Hindlimb muscle (tissue), 1 donor: ENCODE data around the gene P2RY12. TPM values are rescaled to one million over a fixed set of nuclear protein-coding genes. Genes with fewer than 3 reads are reported as not detected.

Experiments
- DNase-seq: peaks from one replicate; pipeline ENCODE4 v3.0.0-alpha.2; 2013
- polyA plus RNA-seq: library from polyadenylated mRNA; unstranded; fragments of 120-200 nt; gene quantifications from one replicate; pipeline ENCODE4 v1.2.1, GENCODE V29; 2013; ENCODE audit not compliant: insufficient read length

P2RY12 gene
- 0.99 TPM for polyA plus RNA-seq

DNA sequence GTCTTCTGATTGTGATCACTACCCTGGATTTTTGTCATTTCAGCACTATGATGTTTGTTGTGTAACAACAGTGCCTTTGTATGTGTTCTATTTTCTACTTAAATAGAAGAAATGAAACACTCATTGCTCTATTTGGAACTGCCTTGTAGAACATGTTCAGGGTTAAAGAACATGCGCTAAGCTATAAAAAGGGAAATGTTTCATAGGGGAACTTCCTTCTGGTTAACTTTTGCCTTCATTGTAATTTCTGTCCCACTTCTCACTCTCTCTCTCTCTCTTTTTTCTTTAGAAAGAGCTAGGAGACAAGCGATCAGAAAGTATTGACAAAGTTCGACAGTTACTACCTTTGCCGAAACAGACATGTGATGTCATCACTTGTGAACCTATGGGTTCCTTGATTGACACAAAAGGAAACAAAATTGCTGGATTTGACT is at the start of gene P2RY12:
Gene P2RY12, minus strand, starts transcription at position 13 of the 434 bp plus-strand sequence. CDS start 45,908 bp downstream, outside the sequence.
- no peak for DNase-seq

GRCh38 chr3:151432616-151433372 is 48.2 kb upstream of the P2RY12 start:
- DNase-seq: no peak

- no peak for DNase-seq
Observed at GRCh38 chr3:151431940-151432339, 47.4 kb upstream of the P2RY12 start.

DNA sequence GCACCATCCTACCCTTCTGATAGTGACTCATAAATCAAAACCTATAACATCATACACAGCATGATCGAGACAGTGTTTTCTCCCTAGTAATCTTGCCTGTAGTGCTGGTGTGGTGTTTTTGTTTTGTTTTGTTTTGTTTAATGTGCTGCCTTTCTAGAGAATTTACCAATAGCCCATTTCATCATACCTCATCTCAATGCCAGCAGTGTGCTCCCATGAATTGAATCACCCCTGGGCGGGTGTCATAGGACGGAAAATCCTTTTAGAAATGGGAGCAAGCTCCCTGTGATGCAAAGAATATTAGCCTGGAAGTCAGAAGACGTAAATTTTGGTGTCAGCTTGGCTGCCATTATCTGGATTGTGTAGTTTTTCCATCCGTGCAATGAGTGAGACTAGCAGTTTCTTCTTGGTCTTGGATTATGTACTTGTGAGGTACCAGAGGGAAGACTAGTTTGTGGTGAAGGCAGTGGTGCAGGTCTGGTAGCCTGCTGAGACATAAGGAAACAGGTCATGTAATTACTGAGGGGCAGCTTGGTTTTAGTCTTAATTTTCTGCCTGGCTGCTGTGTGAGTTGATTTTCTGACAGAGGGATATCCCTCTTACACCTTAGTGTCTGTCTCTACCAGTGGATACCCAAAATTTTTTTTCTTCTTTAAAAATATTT is 46.4 kb upstream of the P2RY12 start:
- no peak for DNase-seq

DNA sequence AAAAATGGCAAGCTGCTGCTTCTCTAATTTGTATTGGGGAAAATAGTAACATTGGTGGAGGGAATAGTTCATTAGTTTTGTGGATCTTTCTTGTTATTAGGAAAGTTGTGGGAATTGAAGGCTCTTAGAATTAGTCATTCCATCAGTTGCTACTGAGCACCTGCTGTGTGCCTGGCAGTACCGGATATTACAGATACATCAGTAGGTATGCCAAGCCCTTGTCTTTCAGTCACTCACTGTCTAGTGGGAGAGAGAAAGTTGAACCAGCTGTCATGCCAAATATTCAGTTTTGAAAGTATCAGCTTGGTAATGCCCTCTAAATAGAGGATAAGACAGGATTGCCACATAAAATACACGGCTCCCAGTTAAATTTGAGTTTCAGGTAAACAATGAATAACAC is 43.8 kb upstream of the P2RY12 start:
- no peak for DNase-seq

GRCh38 chr3:151426341-151426657 is 41.7 kb upstream of the P2RY12 start:
- no peak for DNase-seq

GRCh38 chr3:151425627-151426340 is 41.2 kb upstream of the P2RY12 start:
- DNase-seq: no peak

DNA sequence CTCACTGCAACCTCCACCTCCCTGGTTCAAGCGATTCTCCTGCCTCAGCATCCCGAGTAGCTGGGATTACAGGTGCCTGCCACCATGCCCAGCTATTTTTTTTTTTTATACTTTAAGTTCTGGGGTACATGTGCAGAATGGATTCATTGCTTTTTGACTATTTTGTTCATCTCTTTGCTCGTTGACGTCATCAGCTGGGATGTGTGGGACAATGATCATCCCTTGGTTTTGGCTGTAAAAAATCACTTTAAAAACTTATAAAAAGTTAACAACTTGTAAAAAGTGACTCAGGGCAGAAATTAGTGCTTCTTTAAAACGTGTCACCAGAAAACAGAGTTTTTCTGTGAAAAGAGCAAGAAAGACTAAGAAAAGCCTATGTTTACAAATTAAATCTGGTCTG is 38.5 kb upstream of the P2RY12 start:
- no peak for DNase-seq

GRCh38 chr3:151421938-151422337 is 37.4 kb upstream of the P2RY12 start:
- no peak for DNase-seq

GRCh38 chr3:151419806-151420205 is 35.3 kb upstream of the P2RY12 start:
- DNase-seq: no peak

DNA sequence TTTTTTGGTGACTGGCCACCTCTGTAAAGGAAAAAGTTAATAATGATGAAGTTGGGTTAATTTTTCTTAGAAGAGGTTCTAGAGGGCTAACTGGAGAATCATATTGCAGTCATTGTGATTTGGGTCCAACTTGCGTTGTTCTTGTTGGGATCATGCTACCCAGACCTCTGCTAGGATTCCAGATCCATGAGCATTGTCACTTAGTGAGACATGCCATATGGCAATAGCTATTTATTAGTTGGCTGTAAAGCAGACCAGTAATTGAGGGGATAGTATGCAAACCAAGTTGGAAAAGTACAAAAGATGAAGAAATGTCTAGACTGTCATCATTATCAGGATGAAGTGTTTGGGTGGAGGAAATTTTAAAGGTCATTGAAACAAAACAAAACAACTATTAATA is 30.7 kb upstream of the P2RY12 start:
- no peak for DNase-seq

GRCh38 chr3:151412989-151413388 is 28.4 kb upstream of the P2RY12 start:
- DNase-seq: no peak

DNA sequence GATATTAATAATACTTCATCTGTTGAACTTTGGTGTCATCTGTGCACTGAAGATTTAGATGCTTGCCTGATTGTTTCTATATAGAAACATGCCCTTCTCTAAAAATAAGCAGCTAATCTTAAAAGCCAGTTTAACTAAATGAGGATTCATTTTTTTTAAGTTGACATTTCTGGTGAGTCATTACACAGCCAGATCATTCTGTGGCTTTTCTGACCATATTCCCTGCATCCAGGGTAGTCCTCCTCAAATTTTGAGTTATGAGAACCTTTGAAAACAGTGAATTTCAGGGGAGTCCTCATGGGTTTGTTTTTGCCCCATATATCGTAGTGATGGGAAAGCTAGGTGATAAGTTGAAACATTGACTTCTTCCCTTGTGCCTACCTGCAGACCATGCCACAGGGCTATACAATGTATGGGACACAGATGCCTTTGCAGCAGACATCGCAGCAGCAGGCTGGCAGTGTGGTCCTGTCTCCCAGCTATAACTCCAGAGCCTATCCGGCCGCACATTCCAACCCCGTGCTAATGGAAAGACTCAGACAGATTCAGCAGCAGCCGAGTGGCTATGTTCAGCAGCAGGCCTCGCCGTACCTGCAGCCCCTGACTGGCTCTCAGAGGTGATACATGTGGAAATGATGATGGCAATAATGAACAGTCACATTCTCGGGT is 26.5 kb upstream of the P2RY12 start:
- DNase-seq: no peak

GRCh38 chr3:151407928-151408327 is 23.4 kb upstream of the P2RY12 start:
- DNase-seq: no peak

- DNase-seq: no peak
Observed at GRCh38 chr3:151404316-151404715, 19.8 kb upstream of the P2RY12 start.

GRCh38 chr3:151403246-151403645 is 18.7 kb upstream of the P2RY12 start:
- DNase-seq: no peak

DNA sequence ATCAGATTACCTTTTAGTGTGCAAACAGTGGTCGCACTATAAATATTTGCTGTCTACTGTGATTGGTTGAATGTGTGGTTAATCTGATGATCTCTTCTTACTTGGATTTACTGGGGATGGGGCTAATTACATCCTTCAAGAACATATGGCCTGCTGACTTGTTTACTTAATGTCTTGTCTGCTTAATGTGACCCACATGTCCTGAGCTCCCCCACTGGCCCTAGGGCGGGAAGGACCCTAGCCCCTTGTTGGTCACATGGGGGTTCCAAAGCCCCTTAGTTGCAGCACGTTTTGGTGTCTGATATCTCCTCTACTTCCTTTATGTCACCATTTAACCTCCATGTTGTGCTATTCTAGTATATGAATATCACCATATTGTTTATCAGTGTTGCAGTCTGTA is 17.8 kb upstream of the P2RY12 start:
- DNase-seq: no peak

DNA sequence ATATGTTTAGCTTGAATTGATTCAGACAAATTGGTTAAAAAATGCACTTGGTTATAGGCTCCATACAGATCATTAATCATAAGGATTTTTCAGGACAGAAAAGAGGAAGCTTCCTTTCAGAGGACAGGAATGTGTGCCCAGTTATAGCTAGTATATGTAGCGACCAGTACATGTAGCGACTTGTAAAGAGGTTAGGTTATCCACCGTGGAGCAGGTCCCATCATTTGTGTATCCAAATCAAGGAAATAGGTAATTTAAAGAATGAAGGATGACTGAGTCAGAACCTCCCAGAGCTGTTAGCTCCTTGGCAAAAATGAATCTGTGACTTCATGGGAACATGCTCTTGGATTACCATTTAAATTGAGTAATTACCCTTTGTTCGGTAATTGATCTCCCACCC is 15.8 kb upstream of the P2RY12 start:
- DNase-seq: no peak

DNA sequence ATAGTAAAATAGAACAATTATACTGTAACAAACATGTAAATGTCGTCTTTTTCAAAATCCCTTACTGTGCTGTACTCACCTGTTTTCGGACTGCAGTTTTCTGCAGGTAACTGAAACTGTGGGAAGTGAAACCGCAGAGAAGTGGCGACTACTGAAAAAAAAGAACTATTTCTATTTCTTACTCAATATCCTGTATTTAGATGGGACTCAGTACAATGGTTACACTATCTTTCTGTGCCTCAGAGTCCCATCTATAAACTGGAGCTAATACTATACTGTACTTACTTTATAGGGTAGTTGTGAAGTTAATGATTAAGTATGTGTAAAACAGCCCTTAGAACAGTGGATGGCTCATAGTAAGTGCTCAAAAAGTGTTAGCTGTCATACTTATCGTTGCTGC is 14.3 kb upstream of the P2RY12 start:
- no peak for DNase-seq

DNA sequence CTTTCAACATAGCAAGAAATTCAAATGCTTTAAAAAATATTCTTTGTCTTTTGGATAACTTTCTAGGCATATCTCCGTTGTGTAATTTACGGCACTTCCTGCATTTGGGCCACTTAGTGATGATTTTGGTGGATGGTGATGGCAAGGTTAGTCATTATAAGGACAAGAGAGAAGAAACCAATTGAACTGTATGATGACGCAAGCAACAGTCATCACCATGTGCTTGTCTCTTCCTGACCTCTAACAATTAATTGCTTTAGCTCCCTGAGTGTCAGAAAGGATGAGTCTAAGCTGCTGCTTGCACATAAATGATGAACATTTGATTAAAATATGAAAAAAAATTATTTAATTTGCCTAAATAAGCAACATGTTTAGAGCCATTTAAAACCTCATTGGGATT is 11.3 kb upstream of the P2RY12 start:
- DNase-seq: no peak

- no peak for DNase-seq
Observed at GRCh38 chr3:151394611-151395010, 10.1 kb upstream of the P2RY12 start.

DNA sequence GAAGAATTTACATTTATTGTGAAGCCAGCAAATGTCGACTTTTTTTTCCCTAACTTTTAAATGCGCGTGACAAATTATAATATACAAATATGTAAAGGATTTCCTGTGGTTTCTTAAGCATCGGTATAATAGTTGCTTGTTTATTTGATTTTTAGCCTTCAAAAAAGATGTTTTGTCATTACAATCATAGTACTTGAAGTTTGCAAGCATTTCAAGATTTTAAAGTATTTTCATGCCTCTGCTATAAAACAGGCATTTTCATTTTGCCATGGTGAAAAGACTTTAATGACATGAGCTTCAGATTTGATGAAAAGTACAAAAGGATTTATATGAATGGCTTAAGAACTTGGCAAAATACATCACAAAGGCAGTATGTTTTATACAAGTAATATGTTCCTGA is 9.4 kb upstream of the P2RY12 start:
- DNase-seq: no peak

- no peak for DNase-seq
Observed at GRCh38 chr3:151393146-151393830, 8.7 kb upstream of the P2RY12 start.
